Measurements from ENCODE around the gene CST7.
"Not testable (repeated sequence)": the region's sequence is repeated elsewhere in the genome, so short reads cannot be mapped to it uniquely, and the experiment has no call there.

CST7 gene

DNA sequence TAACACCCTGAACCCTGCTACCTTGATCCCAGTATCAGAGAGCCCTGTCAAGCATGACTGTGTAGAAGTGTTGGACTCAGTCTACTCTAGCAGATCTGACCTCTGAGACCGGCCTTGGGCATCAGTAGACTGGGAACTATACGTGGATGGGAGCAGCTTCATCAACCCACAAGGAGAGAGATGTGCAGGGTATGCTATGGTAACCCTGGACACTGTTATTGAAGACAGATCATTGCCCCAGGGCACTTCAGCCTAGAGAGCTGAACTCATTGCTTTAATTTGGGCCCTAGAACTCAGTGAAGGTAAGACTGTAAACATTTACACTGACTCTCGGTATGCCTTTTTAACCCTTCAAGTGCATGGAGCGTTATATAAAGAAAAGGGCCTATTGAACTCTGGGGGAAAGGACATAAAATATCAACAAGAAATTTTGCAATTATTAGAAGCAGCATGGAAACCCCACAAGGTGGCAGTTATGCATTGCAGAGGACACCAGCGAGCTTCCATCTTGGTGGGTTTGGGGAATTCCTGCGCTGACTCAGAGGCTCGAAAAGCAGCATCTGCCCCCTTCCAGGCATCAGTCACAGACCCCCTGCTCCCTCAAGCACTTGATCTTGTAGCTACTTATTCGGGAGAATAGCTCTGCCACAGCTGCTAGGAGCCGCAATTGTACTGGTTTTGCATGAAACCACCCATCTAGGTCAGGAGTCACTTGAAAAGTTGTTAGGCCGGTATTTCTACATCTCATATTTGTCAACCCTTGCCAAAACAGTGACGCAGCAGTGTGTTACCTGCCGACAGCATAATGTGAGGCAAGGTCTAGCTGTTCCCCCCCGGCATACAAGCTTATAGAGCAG lies 19.0 kb upstream of the CST7 start:
- DNase-seq (ENCODE audit: extremely low spot score); POLR2A ChIA-PET: not testable (repeated sequence)
- CTCF ChIA-PET, result interaction anchor here (0.9 to 2.5 kb wide), 17 partner anchors 9 to 173 kb away, joined by 3 to 10 read pairs (median 4); partner anchors contain the start of gene CST7
- TF ChIP-seq, protein P1, sequence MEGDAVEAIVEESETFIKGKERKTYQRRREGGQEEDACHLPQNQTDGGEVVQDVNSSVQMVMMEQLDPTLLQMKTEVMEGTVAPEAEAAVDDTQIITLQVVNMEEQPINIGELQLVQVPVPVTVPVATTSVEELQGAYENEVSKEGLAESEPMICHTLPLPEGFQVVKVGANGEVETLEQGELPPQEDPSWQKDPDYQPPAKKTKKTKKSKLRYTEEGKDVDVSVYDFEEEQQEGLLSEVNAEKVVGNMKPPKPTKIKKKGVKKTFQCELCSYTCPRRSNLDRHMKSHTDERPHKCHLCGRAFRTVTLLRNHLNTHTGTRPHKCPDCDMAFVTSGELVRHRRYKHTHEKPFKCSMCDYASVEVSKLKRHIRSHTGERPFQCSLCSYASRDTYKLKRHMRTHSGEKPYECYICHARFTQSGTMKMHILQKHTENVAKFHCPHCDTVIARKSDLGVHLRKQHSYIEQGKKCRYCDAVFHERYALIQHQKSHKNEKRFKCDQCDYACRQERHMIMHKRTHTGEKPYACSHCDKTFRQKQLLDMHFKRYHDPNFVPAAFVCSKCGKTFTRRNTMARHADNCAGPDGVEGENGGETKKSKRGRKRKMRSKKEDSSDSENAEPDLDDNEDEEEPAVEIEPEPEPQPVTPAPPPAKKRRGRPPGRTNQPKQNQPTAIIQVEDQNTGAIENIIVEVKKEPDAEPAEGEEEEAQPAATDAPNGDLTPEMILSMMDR (IDR thresholded peaks at IDR 0.05; ENCODE audit: control extremely low read depth, extremely low read depth, low read depth, missing control alignments), result peak; percentile 30

DNA sequence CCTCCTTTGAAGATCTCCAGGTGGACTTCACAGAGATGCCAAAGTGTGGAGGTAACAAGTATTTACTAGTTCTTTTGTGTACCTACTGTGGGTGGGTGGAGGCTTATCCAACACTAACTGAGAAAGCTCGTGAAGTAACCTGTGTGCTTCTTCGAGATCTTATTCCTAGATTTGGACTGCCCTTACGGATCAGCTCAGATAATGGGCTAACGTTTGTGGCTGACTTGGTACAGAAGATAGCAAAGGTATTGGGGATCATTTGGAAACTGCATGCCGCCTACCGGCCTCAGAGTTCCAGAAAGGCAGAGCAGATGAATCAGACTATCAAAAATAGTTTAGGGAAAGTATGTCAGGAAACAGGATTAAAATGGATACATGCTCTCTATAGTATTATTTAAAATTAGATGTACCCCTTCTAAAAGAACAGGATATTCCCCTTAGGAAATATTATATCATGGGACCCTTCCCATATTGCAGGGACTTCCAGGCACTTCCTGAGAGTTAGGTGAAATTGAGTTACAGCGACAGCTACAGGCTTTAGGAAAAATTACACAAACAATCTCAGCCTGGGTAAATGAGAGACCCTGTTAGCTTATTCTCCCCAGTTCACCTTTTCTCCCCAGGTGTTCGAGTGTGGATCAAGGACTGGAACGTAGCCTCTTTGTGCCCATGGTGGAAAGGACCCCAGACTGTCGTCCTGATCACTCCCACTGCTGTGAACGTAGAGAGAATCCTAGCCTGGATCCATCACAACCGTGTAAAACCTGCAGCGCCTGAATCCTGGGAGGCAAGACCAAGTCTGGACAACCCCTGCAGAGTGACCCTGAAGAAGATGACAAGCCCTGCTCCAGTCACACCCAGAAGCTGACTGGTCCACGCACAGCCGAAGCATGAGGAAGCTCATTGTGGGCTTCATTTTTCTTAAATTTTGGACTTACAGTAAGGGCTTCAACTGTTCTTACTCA lies 18.1 kb upstream of the CST7 start:
- CTCF ChIA-PET, result interaction anchor here (0.9 to 2.5 kb wide), 23 partner anchors 10 to 222 kb away, joined by 3 to 10 read pairs (median 4); partner anchors contain the start of gene CST7
- DNase-seq (ENCODE audit: extremely low spot score); POLR2A ChIA-PET: not testable (repeated sequence)
- TF ChIP-seq, protein P1 (IDR thresholded peaks at IDR 0.05; ENCODE audit: control extremely low read depth, extremely low read depth, low read depth, missing control alignments), result peak; percentile 41

DNA sequence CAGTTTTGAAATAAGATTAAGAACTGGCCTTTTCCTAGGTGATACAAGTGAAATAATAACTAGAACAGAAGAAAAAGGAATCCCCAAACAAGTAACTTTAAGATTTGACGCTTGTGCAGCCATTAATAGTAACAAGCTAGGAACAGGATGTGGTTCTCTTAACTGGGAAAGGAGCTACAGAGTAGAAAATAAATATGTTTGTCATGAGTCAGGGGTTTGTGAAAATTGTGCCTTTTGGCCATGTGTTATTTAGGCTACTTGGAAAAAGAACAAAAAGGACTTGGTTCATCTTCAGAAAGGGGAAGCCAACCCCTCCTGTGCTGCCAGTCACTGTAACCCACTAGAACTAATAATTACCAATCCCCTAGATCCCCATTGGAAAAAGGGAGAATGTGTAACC lies 17.2 kb upstream of the CST7 start:
- DNase-seq (ENCODE audit: extremely low spot score); POLR2A ChIA-PET: not testable (repeated sequence)
- CTCF ChIA-PET, result interaction anchor here (0.8 to 2.5 kb wide), 7 partner anchors 9 to 223 kb away, joined by 3 to 10 read pairs (median 4); no protein-coding TSS in a partner anchor

DNA sequence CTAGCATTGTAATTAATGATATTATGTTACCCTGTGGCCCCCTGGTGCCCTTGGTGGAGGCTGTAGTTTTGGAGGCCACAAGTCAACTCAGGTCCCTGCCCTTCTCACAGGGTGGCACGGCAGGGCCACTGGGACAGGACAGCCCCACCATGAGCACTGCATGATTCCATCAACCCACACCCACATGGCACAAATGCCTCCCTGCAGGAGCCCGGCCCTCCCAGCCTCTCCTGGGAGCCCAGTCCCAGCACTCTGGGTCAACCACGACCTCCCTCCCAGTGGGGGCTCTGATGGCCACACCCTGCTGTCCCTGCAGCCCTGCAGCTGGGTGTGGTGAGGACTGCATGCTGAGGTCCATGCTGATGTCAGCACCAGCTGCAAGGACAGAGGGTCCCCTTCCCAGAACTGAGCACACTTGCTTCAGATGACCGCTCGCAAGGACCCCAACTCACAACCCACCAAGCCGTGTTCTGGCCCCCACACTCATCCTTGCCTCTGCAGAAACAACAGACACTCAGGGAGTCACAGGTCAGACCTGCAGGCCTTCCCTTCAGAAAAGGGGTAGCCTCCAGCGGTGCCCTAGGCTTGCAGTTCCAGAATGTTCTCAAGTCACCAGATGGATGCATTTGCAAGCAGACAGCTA lies 15.7 kb upstream of the CST7 start:
- POLR2A ChIA-PET, result no interaction called here
- no peak for DNase-seq (ENCODE audit: extremely low spot score)
- CTCF ChIA-PET, result interaction anchor here (1.4 kb wide), 1 partner anchor 14 kb away, joined by 3 read pairs; no protein-coding TSS in a partner anchor
- TF ChIP-seq, protein P1 (IDR thresholded peaks at IDR 0.05; ENCODE audit: control extremely low read depth, extremely low read depth, low read depth, missing control alignments), result no peak

DNA sequence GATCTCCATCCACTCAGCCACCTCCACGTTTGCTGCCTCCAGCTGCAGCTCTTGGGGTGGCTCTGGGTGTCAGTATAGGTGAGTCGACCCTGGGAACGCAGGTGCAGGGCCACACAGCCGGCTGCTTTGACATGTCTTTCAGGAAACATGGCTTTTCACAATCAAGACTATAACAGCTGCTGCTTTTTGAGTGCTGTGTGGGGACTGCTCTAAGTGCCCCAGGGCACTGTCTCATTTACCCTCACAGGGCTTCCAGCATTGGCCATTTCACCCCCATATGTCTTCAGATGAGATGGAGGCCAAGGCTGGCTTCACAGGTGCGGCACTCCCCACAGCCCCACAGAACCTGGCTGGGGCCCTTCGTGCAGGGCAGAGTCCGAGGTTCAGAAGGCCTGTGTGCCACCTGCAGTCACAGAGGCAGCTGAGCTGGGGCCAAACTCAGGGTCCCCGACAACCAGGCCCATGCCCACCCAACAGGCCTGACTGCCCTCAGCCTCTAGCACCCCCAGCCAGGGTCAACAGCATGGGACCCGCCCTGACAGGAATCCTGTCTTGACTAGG lies 14.9 kb upstream of the CST7 start:
- no peak for DNase-seq (ENCODE audit: extremely low spot score)
- TF ChIP-seq, protein P1 (IDR thresholded peaks at IDR 0.05; ENCODE audit: control extremely low read depth, extremely low read depth, low read depth, missing control alignments), result no peak
- POLR2A ChIA-PET, result no interaction called here
- CTCF ChIA-PET, result interaction anchor here (0.8 kb wide), 1 partner anchor 15 kb away, joined by 3 read pairs; no protein-coding TSS in a partner anchor

DNA sequence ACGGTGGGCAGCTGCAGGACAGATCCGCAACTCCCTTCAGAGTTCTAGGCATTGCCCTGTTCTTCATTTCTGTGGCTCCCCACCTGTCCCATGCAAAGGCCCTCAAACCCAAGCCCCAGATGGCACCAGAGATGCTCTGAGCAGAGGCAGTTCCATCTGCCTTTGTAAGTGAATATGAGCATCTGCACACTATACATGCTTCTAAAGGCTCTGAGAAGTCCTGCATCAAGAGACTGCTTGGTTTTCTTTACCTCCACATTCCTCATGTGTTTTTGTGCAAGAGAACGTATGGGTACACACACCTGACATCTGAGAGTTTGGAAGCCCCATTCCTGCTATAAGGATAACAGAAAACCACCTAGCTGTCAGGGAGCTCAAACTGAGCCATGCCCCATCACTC lies 14.4 kb upstream of the CST7 start:
- no peak for DNase-seq (ENCODE audit: extremely low spot score)
- ChIA-PET POLR2A (no interaction called here), CTCF (interaction anchor here (0.8 kb wide), 1 partner anchor 15 kb away, joined by 3 read pairs; no protein-coding TSS in a partner anchor)
- TF ChIP-seq, protein P1 (IDR thresholded peaks at IDR 0.05; ENCODE audit: control extremely low read depth, extremely low read depth, low read depth, missing control alignments), result no peak
